AG09319 (cell line): ENCODE results near the gene RAD51B.

ENCODE experiments used
- DNase-seq: peaks from one replicate; pipeline ENCODE4 v3.0.0-alpha.2; 2010; ENCODE audit warnings: low read depth; ENCODE audit errors: extremely low read depth
- TF ChIP-seq, protein P1 (sequence below): IDR thresholded peaks from 2 replicates; pipeline ENCODE4 v1.5.1; 2011; ENCODE audit warnings: low read depth, mild to moderate bottlenecking, inconsistent platforms, low read length, moderate library complexity

Gene RAD51B

DNA sequence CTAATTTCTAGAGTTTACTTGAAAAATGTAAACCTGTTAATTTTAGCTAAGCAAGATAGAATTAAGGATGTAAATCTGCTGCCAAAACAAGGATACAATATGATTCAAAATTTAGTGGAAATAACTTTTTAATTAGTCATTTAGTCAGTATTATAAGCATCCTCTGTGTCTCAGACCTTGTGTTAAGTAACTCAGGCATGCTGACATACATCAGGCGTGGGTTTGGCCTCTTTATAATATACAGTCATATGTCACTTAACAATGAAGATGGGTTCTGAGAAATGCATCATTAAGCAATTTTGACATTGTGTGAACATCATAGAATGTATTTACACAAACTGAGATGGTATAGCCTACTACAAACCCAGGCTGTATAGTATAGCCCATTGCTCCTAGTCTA is 586.4 kb downstream of the RAD51B start:
- TF ChIP-seq, protein P1, sequence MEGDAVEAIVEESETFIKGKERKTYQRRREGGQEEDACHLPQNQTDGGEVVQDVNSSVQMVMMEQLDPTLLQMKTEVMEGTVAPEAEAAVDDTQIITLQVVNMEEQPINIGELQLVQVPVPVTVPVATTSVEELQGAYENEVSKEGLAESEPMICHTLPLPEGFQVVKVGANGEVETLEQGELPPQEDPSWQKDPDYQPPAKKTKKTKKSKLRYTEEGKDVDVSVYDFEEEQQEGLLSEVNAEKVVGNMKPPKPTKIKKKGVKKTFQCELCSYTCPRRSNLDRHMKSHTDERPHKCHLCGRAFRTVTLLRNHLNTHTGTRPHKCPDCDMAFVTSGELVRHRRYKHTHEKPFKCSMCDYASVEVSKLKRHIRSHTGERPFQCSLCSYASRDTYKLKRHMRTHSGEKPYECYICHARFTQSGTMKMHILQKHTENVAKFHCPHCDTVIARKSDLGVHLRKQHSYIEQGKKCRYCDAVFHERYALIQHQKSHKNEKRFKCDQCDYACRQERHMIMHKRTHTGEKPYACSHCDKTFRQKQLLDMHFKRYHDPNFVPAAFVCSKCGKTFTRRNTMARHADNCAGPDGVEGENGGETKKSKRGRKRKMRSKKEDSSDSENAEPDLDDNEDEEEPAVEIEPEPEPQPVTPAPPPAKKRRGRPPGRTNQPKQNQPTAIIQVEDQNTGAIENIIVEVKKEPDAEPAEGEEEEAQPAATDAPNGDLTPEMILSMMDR = no peak
- no peak for DNase-seq

DNA sequence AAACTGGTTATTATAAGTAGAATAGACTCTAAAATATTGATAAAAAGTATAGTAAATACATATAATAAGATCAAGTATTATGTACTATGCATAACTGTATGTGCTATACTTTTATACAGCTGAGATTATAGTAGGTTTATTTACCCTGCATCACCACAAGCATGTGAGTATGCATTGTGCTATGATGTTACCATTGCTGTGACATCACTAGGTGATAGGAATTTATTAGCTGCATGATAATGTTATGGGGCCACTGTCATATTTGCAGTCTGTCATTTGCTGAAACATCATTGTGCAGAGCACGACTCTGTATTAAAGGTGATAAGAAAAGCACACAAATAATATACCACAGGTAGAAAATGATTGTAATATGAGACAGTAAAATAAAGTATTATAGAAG is 587.7 kb downstream of the RAD51B start:
- TF ChIP-seq, protein P1 = no peak
- no peak for DNase-seq

DNA sequence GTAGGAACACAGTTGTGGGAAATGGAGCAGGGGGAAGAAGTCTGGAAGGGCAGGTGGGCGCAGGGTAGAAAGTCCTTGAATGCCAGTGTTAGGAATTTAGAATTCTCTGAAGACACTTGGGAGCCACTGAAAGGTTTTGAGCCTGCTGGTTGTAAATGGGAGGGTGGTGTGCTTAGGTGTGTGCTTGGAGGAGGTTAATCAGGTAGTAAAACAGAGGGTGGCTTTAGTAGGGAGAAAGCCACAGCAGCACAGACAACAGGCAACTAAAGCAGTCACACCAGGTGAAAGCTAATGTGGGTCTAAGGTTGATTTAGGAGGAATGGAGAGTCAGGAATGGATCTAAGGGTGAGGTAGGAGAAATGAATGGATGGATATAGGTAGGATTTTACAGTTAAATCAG is 588.2 kb downstream of the RAD51B start:
- no peak for DNase-seq
- TF ChIP-seq, protein P1 = no peak

DNA sequence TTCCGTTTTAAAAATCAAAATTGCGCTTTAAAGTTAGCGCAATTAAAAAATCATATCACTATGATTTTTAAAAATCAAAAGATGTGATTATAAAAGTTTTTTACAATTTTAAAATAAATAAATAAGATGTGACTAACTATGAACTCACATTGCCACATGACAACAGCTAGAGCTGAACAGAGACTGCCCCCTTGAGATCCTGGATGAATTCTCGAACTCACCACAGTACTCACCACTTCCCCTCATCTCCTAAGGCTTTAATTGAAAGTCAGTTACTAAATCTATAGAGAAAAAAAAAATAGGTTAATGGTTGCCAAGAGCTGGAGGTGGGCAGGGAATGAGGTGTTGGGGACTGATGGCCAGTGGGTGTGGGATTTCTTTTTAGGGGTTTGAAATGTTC is 589.1 kb downstream of the RAD51B start:
- TF ChIP-seq, protein P1 = no peak
- no peak for DNase-seq

DNA sequence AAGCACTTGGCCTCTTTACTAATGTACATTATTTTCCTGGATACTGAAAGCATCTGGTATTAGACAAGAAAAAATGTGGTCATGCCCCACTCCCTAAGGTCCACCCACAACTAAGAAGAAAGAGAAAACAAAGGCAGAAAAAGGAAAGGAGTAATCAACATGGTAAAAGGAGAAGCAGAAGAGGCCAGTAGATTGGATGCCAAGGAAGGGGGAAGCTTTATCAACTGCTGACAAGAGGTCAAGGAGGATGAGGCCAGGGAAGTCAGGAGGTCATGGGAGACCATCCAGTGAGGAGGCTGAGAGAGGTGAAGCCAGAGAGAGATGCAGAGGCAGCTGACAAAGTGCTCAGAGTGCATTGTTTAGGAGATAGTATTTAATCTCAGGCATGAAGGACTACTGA is 589.8 kb downstream of the RAD51B start:
- no peak for DNase-seq
- TF ChIP-seq, protein P1 = no peak

DNA sequence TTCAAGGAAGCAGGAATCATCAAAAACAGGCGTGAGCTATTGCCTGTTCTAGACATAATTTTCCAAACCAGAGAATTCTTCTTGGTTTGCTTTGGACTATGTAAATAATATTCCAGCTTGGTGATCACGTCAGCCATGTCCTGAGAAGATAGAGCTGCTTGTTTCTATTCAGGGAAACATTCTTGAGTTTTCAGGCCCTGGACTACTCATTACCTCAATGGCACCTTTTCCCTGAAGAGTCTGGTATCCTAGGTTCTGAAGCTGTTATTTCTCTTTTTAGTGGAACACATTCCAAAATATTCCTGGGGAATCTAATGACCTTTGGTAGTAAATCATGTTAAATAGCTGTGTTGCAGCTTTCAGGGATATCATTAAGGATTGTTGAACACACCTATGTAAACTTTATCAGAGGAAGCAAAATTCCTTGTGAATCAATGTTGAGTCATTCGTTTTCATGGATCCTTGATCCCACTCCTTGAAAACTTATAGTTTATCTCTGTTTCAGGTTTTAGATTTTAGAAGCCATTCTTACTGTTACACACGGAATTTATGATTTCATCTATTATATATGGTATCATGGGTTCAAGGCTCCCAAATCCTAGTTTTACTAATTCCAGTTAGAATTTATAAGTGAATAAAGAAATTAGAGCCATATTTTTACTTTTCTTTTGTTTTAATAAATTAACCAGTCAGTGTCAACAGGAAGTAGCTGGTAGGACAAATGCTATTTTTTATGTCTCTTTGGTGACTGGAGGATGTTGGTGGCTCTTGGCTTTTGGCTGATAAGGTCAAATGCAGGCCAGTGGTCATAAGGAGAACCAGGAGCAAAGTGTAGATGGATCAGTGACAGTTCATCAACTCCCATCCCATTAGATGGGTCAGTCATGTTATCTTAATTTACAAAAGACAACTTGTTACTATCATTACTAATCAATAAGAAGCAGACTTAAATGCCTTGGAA is 593.2 kb downstream of the RAD51B start:
- TF ChIP-seq, protein P1 = no peak
- DNase-seq = no peak

DNA sequence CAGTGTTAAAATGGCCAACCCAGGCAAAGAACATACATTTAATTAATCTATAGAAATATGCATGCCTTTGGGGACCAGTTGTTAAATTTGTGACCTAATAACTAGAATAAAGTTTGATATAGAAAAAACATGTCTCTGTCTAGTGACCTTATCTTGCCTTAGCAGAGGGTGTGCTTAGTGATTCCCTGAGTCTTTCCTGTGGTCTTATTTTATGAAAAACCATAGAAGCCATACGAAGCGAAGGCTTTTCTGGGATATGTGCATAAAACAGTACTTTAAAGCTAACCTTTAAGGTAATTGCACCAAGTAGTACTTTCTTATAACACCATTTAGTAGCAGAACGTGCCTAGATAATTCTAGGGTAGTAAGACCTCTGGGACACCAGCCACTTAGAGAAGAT is 593.9 kb downstream of the RAD51B start:
- DNase-seq = no peak

More for the DNA sequence above, 593.9 kb downstream of the RAD51B start:
- TF ChIP-seq, protein P1 = no peak
